Ishikawa (cell line): ENCODE measurements around the gene CTSD.

Experiments used
- CREB1 ChIP-seq: IDR thresholded peaks from 2 replicates; pipeline ENCODE4 v1.6.1; 2012; ENCODE audit warnings: low read depth
- EP300 ChIP-seq: IDR thresholded peaks from 2 replicates; pipeline ENCODE4 v1.6.1; 2012; ENCODE audit warnings: borderline replicate concordance
- TAF1 ChIP-seq: IDR thresholded peaks from 2 replicates; pipeline ENCODE4 v1.6.1; 2012; ENCODE audit warnings: low read depth, mild to moderate bottlenecking
- TEAD4 ChIP-seq: IDR thresholded peaks from 2 replicates; pipeline ENCODE4 v1.6.1; 2012
- YY1 ChIP-seq: IDR thresholded peaks from 2 replicates; pipeline ENCODE4 v1.6.1; 2012; ENCODE audit warnings: low read depth
- TF ChIP-seq, protein P1 (sequence below): IDR thresholded peaks from 2 replicates; pipeline ENCODE4 v1.6.1; 2012; ENCODE audit warnings: low read depth, mild to moderate bottlenecking

DNA sequence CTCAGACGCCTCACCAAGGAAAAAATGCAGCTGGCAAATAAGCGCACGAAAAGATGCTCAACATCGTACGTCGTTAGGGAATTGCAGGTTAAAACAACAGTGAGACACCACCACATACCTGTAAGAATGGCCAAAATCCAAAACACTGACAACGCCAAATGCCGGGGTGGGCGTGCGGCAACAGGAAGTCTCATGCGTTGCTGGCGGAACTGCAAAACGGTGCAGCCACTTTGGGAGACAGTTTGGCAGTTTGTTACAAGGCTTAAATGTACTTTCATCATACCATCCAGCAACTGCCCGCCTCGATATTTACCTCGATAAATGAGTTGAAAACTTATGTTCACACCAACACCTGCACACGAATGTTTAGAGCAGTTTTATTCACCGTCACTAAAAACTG, 7.5 kb upstream of the CTSD start:
- TF ChIP-seq, protein P1, sequence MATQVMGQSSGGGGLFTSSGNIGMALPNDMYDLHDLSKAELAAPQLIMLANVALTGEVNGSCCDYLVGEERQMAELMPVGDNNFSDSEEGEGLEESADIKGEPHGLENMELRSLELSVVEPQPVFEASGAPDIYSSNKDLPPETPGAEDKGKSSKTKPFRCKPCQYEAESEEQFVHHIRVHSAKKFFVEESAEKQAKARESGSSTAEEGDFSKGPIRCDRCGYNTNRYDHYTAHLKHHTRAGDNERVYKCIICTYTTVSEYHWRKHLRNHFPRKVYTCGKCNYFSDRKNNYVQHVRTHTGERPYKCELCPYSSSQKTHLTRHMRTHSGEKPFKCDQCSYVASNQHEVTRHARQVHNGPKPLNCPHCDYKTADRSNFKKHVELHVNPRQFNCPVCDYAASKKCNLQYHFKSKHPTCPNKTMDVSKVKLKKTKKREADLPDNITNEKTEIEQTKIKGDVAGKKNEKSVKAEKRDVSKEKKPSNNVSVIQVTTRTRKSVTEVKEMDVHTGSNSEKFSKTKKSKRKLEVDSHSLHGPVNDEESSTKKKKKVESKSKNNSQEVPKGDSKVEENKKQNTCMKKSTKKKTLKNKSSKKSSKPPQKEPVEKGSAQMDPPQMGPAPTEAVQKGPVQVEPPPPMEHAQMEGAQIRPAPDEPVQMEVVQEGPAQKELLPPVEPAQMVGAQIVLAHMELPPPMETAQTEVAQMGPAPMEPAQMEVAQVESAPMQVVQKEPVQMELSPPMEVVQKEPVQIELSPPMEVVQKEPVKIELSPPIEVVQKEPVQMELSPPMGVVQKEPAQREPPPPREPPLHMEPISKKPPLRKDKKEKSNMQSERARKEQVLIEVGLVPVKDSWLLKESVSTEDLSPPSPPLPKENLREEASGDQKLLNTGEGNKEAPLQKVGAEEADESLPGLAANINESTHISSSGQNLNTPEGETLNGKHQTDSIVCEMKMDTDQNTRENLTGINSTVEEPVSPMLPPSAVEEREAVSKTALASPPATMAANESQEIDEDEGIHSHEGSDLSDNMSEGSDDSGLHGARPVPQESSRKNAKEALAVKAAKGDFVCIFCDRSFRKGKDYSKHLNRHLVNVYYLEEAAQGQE, result no peak
- TF ChIP-seq EP300 (no peak), TEAD4 (no peak), TAF1 (no peak), YY1 (no peak), CREB1 (no peak)
